Measurements from ENCODE around the gene TMUB1. TPM values are rescaled to one million over a fixed set of nuclear protein-coding genes. Genes with fewer than 3 reads are reported as not detected.

The TMUB1 gene
- polyA plus RNA-seq, 4 donors = 26.2 to 43.0 (median 27.9) TPM

DNA sequence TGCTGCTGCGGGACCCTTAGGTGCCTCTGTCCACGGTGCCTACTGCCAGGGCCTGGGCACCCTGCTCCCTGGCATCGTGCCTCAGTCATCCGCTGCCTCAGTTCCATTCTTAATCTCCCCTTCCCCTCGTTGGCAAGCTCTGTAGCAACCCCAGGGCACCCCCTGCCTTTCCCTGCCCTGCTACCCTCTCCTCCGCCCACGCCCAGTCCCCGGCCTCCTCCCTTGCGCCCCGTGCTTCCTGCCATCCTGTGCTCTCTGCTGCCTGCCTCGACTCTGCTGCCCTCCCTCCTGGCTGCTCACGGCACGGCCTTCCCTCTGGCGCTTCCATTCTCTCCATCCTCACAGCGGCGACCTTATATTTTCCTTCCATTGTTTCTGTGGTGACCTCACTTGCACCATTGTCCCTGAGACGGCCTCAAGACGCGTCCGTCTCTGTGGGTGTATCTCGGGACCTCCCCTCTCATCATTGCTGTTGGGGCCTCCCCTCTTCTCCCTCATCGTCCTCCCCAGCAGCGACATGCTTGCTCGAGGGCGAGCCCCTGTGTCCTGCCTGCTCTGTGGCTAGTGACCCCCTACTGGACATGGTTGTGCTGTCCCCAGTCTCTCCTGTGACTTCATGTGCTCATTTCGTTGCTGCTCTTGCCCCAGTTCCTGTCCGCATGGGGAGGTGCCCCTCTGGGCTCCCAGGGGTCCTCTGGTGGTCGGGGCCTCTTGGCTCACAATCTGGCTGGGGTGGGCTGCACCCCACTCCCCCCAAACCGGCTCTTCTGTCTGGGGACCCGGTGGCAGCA lies 38.3 kb upstream of the TMUB1 start:
- DNase-seq (ENCODE audit: low read depth in 4 of 4, low spot score in 3 of 4) = no peak

DNA sequence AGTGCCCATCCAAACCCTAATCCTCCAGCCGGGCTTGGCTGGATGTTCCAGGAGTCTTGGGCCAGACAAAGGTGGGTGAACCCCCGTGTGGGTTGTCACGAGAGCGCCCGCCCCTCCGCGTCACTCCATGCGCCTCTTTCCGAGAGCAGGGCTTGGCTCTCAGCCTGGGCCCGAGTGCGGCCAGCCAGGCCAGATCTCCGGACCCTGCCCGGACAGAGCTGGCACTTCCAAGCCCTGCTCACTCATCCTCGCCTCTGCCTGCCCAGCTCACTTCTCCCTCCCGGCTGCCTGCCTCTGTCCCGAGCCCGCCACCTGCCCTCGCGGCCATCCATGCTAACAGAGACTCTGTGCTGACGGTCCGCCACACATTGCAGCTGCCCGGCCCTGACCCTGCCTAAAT lies 37.6 kb upstream of the TMUB1 start:
- DNase-seq (ENCODE audit: low read depth in 4 of 4, low spot score in 3 of 4) = no peak

GRCh38 chr7:151119902-151120301 lies 36.6 kb upstream of the TMUB1 start:
- no peak for DNase-seq (ENCODE audit: low read depth in 4 of 4, low spot score in 3 of 4)

DNA sequence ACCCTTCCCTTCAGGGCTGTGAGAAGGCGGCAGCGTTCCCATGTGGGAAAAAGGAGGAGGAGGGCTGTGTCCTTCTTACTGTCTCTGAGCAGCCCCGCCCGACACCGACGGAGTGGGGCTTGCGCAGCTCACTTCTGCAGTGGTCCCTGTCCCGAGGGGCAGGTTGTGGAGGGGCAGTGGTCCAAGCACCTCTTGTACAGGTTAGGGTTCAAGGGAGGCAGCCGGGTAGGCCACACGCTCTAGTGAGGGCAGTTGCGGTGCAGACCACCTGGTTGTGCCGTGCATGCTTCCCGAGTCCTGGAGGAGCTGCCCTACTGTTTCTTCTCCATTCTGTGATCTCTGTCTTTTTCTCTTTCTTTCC lies 35.7 kb upstream of the TMUB1 start:
- no peak for DNase-seq (ENCODE audit: low read depth in 4 of 4, low spot score in 3 of 4)

GRCh38 chr7:151118108-151119054 lies 35.1 kb upstream of the TMUB1 start:
- no peak for DNase-seq (ENCODE audit: low read depth in 4 of 4, low spot score in 3 of 4)

DNA sequence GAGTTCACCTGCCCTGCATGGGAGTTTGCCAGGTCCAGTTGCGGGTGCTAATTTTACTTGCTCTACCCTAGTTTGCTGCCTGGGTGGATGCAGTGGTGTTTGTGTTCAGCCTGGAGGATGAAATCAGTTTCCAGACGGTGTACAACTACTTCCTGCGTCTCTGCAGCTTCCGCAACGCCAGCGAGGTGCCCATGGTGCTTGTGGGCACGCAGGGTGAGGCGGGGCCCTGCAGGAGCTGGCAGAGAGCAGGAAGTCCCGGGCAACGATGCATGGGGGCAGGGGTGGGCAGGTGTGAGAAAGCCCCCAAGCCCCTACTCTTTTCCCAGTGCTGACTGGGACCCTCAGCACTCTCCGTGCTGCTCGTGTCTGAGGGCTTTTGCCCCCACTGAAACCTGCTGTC lies 34.3 kb upstream of the TMUB1 start:
- DNase-seq (ENCODE audit: low read depth in 4 of 4, low spot score in 3 of 4) = no peak

DNA sequence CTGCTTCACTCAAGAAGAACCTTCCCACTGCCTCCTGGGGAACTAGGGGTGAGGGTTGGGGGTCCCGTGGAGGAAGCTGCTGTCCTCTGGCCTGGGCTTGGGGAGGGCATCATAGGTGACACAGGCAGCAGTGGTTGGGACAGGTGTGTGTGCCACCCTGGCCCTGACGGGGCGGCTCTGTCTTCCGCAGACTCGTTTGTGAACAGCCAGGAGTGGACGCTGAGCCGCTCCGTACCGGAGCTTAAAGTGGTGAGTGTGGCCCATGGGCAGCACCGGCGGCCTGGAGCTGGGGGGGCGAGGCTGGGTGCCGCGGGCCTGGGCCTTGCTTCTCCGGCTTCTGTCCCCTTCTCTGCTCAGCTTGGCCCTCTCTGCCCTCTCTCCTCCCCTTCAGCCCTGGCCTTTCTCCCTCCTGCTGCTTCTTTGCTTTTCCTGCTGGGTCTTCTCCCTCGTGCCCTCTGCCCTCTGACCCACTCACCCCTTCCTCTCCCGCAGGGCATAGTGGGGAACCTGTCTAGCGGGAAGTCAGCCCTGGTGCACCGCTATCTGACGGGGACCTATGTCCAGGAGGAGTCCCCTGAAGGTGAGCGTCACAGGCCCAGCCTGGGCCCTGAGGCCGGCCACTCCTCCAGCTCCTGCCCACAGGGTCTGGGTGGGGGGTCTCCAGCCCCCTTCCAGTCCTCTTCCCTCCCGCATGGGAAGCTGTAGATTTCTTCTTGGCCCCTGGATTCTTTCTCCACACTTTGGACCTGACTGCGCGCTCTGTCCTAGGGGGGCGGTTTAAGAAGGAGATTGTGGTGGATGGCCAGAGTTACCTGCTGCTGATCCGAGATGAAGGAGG lies 33.5 kb upstream of the TMUB1 start:
- no peak for DNase-seq (ENCODE audit: low read depth in 4 of 4, low spot score in 3 of 4)

- no peak for DNase-seq (ENCODE audit: low read depth in 4 of 4, low spot score in 3 of 4)
Measured at GRCh38 chr7:151115836-151116418, 32.6 kb upstream of the TMUB1 start.

GRCh38 chr7:151115121-151115835 lies 32.0 kb upstream of the TMUB1 start:
- no peak for DNase-seq (ENCODE audit: low read depth in 4 of 4, low spot score in 3 of 4)

GRCh38 chr7:151114151-151115090 lies 31.1 kb upstream of the TMUB1 start:
- DNase-seq (ENCODE audit: low read depth in 4 of 4, low spot score in 3 of 4) = no peak

GRCh38 chr7:151113344-151114150 lies 30.3 kb upstream of the TMUB1 start:
- no peak for DNase-seq (ENCODE audit: low read depth in 4 of 4, low spot score in 3 of 4)

DNA sequence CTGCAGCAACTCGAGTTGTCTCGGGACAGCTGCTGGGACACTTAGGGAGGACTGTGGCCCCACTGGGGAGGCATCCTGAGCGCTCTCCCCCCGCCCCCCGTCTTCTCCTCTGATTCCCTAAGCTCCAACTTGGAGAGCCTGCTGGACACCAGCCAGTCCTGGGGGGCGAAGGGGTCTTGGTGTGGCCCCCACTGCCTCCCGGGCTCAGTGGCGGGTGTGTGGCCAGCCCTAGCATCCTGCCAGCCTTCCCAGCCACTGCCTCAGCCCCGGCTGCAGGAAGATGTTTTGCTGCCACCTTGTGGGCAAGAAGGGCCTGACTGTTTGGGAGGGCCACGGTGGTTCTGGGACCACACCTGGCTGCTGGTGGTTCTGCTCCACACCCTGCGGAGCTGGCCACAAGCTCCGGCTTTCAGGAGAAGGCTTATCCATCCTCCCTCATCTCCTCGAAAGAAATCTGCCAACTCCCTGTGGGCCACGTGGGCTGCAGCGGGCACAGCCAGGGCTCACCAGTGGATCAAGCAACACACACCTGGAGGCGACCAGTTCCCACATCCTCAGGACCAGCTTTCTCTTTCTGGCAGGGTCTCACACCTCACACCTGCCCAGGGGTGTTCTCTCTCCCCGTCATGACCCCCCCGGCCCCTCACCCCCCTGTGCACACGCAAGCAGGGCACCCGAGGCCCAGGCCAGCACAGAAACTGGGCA lies 27.8 kb upstream of the TMUB1 start:
- no peak for DNase-seq (ENCODE audit: low read depth in 4 of 4, low spot score in 3 of 4)

DNA sequence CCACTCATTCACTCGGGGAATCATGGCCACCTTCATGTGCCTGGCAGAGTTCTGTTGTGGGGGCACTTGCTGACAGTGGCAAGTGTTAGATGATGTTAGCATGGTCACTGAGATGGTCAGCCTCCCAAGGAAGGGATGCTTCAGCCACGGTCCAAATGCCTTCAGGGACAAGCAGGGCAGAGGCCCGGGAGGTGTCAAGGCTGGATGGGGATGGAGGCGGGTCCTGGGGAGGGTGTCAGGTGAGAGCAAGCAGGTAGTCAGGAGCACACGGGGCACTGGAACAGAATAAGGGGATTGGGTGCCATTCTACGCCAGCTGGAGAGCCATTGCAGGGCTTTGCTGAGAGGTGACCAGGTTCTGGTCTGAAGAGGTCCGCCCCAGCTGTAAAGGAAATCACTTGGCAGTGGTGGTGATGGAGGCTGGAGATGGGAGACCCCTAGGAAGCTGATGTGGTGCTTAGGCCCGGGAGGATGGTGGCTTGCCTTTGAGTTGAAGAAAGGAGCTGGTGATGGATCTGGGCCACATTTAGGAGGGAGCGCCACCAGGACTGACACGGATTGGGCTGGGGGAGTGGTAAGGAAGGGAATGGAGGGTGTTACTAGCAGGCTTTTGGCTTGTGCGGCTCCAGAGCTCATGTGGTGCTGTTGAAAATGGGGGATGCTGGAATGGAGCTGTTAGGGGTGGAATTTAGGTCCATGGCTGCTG lies 27.1 kb upstream of the TMUB1 start:
- DNase-seq (ENCODE audit: low read depth in 4 of 4, low spot score in 3 of 4) = no peak

DNA sequence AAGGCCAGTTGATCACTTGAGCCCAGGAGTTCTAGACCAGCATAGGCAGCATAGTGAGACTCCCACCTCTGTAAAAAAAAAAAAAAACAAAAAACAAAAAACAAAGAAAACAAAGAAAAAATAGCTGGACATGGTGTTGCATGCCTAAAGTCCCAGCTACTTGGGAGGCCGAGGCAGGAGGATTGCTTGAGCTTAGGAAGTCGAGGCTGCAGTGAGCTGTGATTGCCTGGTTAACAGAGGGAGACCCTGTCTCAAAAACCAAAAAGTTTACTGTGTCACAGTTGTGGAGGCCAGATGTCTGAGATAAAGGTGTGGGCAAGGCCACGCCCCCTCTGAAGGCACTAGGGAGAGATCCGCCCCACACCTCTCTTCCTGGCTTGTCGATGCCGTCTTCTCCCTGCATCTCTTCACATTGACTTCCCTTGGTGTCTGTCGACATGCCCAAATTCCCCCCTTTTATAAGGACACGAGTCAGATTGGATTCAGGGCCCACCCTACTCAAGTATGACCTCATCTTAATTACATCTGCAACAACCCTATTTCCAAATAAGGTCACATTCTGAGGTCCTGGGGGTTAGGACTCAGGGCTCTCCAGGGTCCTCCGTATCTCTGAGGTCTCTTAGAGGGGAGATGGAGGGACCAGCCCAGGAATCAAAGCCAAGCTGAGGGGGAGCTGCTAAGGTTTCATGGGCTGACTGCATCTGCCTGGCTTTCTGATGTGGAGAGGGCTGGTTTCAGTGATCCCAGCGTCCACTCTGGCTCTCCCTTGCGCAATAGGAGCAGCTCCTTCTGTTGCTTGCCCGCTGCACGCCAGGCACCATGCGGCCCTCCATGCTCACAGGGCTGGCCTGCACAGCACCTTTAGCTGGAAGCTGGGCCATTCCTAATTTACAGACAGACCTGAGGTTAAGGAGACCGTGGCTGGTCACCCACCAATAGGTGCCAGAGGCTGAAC lies 26.1 kb upstream of the TMUB1 start:
- DNase-seq (ENCODE audit: low read depth in 4 of 4, low spot score in 3 of 4) = no peak

DNA sequence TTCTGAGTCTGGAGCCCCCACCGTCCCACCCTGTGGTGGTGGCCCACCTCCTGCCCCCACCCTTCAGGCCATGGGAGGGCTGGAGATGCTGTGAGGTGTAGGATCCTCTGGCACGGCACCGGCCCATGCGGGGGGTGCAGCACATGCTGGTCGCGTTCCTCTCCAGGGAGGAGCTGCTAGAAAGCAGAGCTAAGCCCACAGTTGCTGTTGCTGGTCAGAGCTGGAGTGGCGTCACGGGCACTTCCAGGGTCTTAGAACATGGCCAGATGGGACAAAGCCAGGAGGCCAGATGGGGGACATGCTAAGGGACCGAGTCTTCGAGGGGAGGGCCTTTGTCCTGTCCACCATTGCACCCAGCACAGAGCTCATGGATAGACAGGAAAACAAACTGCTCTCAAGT lies 24.6 kb upstream of the TMUB1 start:
- no peak for DNase-seq (ENCODE audit: low read depth in 4 of 4, low spot score in 3 of 4)

All from right renal pelvis (tissue), 4 donors.